Body of pancreas (tissue), 4 donors: Measurements from ENCODE around the gene PDE3A. TPM values are rescaled to one million over a fixed set of nuclear protein-coding genes. Genes with fewer than 3 reads are reported as not detected.
A peak's percentile ranks its signal among the peaks of the same experiment; 100 is the strongest.

Source experiments
- ATAC-seq: fragments of 150-250 bp; one replicate; pipeline ENCODE4 v1.9.1; 2016
- DNase-seq, 4 donors: peaks; one replicate each; pipeline ENCODE4 v3.0.0-alpha.2; 2019
- H3K27ac ChIP-seq, 4 donors: fragments of 200-600 bp; sonication (generic); 1 replicate in 3 of 4; 2 replicates in 1 of 4; pipeline versions ENCODE4 v1.5.1 to v1.6.1; 2016 to 2019; ENCODE audit warnings: mild to moderate bottlenecking in 1 of 4, mixed read lengths in 1 of 4, moderate library complexity in 1 of 4
- H3K27me3 ChIP-seq, 2 donors: fragments of 200-600 bp; sonication (generic); one replicate each; pipeline ENCODE4 v1.6.0; 2016; ENCODE audit warnings: mild to moderate bottlenecking in 1 of 2
- H3K36me3 ChIP-seq, 2 donors: fragments of 200-600 bp; sonication (generic); replicated peaks in 1 of 2; 2 replicates each; pipeline ENCODE4 v1.5.1; 2016; ENCODE audit warnings: low read depth in 2 of 2; ENCODE audit not compliant: insufficient read depth in 1 of 2
- H3K4me1 ChIP-seq: fragments of 200-600 bp; sonication (generic); one replicate; pipeline ENCODE4 v1.6.0; 2016
- H3K4me3 ChIP-seq, 2 donors: fragments of 200-600 bp; sonication (generic); 1 replicate in 1 of 2; 2 replicates in 1 of 2; pipeline ENCODE4 v1.5.1; 2016 to 2019
- H3K9me3 ChIP-seq, 3 donors: fragments of 200-600 bp; sonication (generic); 1 replicate in 2 of 3; 2 replicates in 1 of 3; pipeline ENCODE4 v1.5.1; 2016
- CTCF ChIP-seq, 7 experiments: fragments of 450-650 bp in 4 of 7; fragments of 200-600 bp in 3 of 7; sonication (generic) in 3 of 7; IDR thresholded peaks; one replicate each; pipeline ENCODE4 v1.5.1; 2016 to 2019; ENCODE audit warnings: antibody characterized with exemption in 7 of 7
- POLR2A ChIP-seq, 3 donors: fragments of 450-650 bp; IDR thresholded peaks; one replicate each; pipeline ENCODE4 v1.6.1; 2016; ENCODE audit warnings: antibody characterized with exemption in 3 of 3, mild to moderate bottlenecking in 2 of 3
- WGBS, 2 donors: methylation state at CpG; one replicate each; pipeline ENCODE4 v1.1.5; 2017; 5-methylcytosine and 5-hydroxymethylcytosine counted together
- intact Hi-C: fragments of 100-400 bp; cut with DNase I; formaldehyde crosslinking; loops from one replicate; pipeline ENCODE4 v1.15.1; 2023
- total RNA-seq, 2 donors: library from RNA; depleted of rRNA; stranded (reverse); fragments of >200 nt; gene quantifications; one replicate each; pipeline ENCODE4 v1.1.0, GENCODE V29; 2016

PDE3A gene
- total RNA-seq, 2 donors from 2014 or later, result 20.5 to 28.3 TPM

- Histone ChIP-seq H3K9me3 (no peaks in the 10 kb centered on the region), H3K4me3 (no peak overlapping the region), H3K27me3 (no peaks in the 10 kb centered on the region), H3K4me1 (peaks cover 15% of the 10 kb centered on the region), H3K36me3 (no peaks in the 10 kb centered on the region), H3K27ac (no peak overlapping the region)
- intact Hi-C loops, result no loop called here
- DNase-seq (no peak), ATAC-seq (no peak)
- WGBS, 2 donors, result 72% methylated on average over 5 of the region's 5 CpGs
- peak in 3 of 7 experiments; percentile 13 to 20 (median 16) for TF ChIP-seq CTCF (IDR thresholded peaks at IDR 0.05)
- no peak for TF ChIP-seq POLR2A (IDR thresholded peaks at IDR 0.05)
These were observed 256.4 kb downstream of the PDE3A start for GRCh38 chr12:20624718-20625117.

GRCh38 chr12:20625531-20625930 lies 257.2 kb downstream of the PDE3A start:
- DNase-seq (no peak), ATAC-seq (no peak)
- Histone ChIP-seq H3K27me3 (no peaks in the 10 kb centered on the region), H3K36me3 (no peaks in the 10 kb centered on the region), H3K9me3 (no peaks in the 10 kb centered on the region), H3K4me3 (no peak overlapping the region), H3K4me1 (peaks cover 19% of the 10 kb centered on the region), H3K27ac (no peak overlapping the region)
- WGBS, 2 donors, result 64 to 66% methylated on average over 2 of the region's 2 CpGs
- TF ChIP-seq POLR2A (IDR thresholded peaks at IDR 0.05) (no peak), CTCF (IDR thresholded peaks at IDR 0.05) (no peak)
- intact Hi-C loops, result no loop called here

- intact Hi-C loops, result no loop called here
- Histone ChIP-seq H3K27me3 (no peaks in the 10 kb centered on the region), H3K4me3 (no peak overlapping the region), H3K27ac (no peak overlapping the region), H3K36me3 (no peaks in the 10 kb centered on the region), H3K4me1 (peaks cover 19% of the 10 kb centered on the region), H3K9me3 (no peaks in the 10 kb centered on the region)
- 82 to 93% methylated on average over 1 of the region's 1 CpG for WGBS, 2 donors
- TF ChIP-seq CTCF (IDR thresholded peaks at IDR 0.05) (no peak), POLR2A (IDR thresholded peaks at IDR 0.05) (no peak)
- DNase-seq (no peak), ATAC-seq (no peak)
These were observed 258.8 kb downstream of the PDE3A start for GRCh38 chr12:20627001-20627588.

- no peak for TF ChIP-seq POLR2A (IDR thresholded peaks at IDR 0.05)
- TF ChIP-seq CTCF (IDR thresholded peaks at IDR 0.05), result no peak
These were observed 260.0 kb downstream of the PDE3A start for GRCh38 chr12:20628226-20628787.

GRCh38 chr12:20628999-20629398 lies 260.7 kb downstream of the PDE3A start:
- H3K27ac ChIP-seq, result peak overlapping the region in 2 of 4 donors; percentile 40 to 42
- H3K27me3 ChIP-seq, result no peaks in the 10 kb centered on the region
- H3K36me3 ChIP-seq, result no peaks in the 10 kb centered on the region
- ATAC-seq, result no peak
- TF ChIP-seq CTCF (IDR thresholded peaks at IDR 0.05) (no peak), POLR2A (IDR thresholded peaks at IDR 0.05) (no peak)
- H3K4me3 ChIP-seq, result no peak overlapping the region
- peaks cover 19% of the 10 kb centered on the region for H3K4me1 ChIP-seq
- no peak for DNase-seq
- intact Hi-C loops, result no loop called here
- 15 to 20% methylated on average over 4 of the region's 4 CpGs for WGBS, 2 donors
- H3K9me3 ChIP-seq, result no peaks in the 10 kb centered on the region

More at GRCh38 chr12:20628226-20628787, 260.0 kb downstream of the PDE3A start:
- Histone ChIP-seq H3K4me3 (no peak overlapping the region), H3K9me3 (no peaks in the 10 kb centered on the region), H3K4me1 (peaks cover 19% of the 10 kb centered on the region), H3K27me3 (no peaks in the 10 kb centered on the region), H3K36me3 (no peaks in the 10 kb centered on the region), H3K27ac (peak overlapping the region in 2 of 4 donors; percentile 29 to 40)
- no peak for ATAC-seq
- WGBS, 2 donors, result 66 to 70% methylated on average over 9 of the region's 9 CpGs
- no peak for DNase-seq
- intact Hi-C loops, result no loop called here
